Panc1 (cell line): ENCODE measurements around the gene SEMA3B.

Experiments
- POLR2AphosphoS5 ChIP-seq: IDR thresholded peaks from 2 replicates; pipeline ENCODE4 v1.6.1; 2012; ENCODE audit warnings: mild to moderate bottlenecking, low read depth, low read length, moderate library complexity
- TCF7L2 ChIP-seq: IDR thresholded peaks from 2 replicates; pipeline ENCODE4 v1.6.1; 2011; ENCODE audit warnings: mild to moderate bottlenecking, low read depth, low read length, inconsistent platforms
- TF ChIP-seq, protein P1 (sequence below): fragments of 450-650 bp; IDR thresholded peaks from 2 replicates; pipeline ENCODE4 v1.5.1; 2017; ENCODE audit warnings: mild to moderate bottlenecking

DNA sequence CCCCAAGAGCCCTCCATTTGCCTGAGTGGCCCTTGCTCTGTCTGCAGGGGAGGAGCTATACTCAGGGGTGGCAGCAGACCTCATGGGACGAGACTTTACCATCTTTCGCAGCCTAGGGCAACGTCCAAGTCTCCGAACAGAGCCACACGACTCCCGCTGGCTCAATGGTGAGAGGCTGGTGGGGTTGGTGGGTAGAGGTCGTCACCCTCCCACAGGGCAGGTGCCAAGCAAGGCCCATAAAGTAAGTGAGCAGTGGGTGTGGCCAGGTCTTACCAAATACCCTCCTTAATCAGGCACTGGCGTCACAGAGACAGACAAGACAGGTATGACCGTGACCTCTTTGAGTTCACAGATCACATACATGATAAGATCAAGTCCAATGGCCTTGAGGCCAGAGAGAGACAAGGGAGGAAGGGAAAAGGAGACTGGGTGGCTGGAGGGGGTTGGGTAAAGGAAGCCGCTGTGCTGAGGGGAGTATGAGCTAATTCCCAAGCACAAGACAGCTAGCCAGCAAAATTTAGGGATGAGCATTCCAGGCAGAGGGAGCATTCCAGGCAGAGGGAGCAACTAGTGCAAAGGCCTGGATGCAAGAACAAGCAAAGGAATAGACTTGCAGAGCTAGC, 2.5 kb downstream of the SEMA3B start:
- TF ChIP-seq, protein P1, sequence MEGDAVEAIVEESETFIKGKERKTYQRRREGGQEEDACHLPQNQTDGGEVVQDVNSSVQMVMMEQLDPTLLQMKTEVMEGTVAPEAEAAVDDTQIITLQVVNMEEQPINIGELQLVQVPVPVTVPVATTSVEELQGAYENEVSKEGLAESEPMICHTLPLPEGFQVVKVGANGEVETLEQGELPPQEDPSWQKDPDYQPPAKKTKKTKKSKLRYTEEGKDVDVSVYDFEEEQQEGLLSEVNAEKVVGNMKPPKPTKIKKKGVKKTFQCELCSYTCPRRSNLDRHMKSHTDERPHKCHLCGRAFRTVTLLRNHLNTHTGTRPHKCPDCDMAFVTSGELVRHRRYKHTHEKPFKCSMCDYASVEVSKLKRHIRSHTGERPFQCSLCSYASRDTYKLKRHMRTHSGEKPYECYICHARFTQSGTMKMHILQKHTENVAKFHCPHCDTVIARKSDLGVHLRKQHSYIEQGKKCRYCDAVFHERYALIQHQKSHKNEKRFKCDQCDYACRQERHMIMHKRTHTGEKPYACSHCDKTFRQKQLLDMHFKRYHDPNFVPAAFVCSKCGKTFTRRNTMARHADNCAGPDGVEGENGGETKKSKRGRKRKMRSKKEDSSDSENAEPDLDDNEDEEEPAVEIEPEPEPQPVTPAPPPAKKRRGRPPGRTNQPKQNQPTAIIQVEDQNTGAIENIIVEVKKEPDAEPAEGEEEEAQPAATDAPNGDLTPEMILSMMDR, result no peak
- TF ChIP-seq POLR2AphosphoS5 (no peak), TCF7L2 (no peak)
